Mucosa of rectum (tissue), 2 donors: ENCODE data around the gene CCL16.
A peak's percentile ranks its signal among the peaks of the same experiment; 100 is the strongest.

ENCODE experiments used
- H3K27ac ChIP-seq, 2 donors: one replicate each; pipeline ENCODE4 v1.7.0; 2013; ENCODE audit warnings: inconsistent platforms in 2 of 2, low read depth in 2 of 2, low read length in 2 of 2
- H3K27me3 ChIP-seq, 2 donors: one replicate each; pipeline ENCODE4 v1.7.0; 2013; ENCODE audit warnings: low read length in 2 of 2; ENCODE audit not compliant: control insufficient read depth in 2 of 2, insufficient read depth in 2 of 2
- H3K36me3 ChIP-seq, 2 donors: one replicate each; pipeline ENCODE4 v1.7.0; 2013; ENCODE audit warnings: low read length in 2 of 2; ENCODE audit not compliant: control insufficient read depth in 2 of 2, insufficient read depth in 2 of 2
- H3K4me1 ChIP-seq, 2 donors: one replicate each; pipeline ENCODE4 v1.7.0; 2013; ENCODE audit warnings: low read length in 2 of 2, mild to moderate bottlenecking in 1 of 2; ENCODE audit not compliant: control insufficient read depth in 2 of 2, insufficient read depth in 2 of 2
- H3K4me3 ChIP-seq, 2 donors: one replicate each; pipeline ENCODE4 v1.7.0; 2013; ENCODE audit warnings: low read length in 2 of 2
- H3K9ac ChIP-seq, 2 donors: one replicate each; pipeline ENCODE4 v1.7.0; 2013; ENCODE audit warnings: low read length in 2 of 2, low read depth in 1 of 2, mild to moderate bottlenecking in 1 of 2
- H3K9me3 ChIP-seq, 2 donors: one replicate each; pipeline ENCODE4 v1.7.0; 2013; ENCODE audit warnings: low read length in 2 of 2; ENCODE audit not compliant: control insufficient read depth in 2 of 2
- donor health status: healthy.
- donor health status: Normal muscosa, but diverticular disease.

Gene CCL16

DNA sequence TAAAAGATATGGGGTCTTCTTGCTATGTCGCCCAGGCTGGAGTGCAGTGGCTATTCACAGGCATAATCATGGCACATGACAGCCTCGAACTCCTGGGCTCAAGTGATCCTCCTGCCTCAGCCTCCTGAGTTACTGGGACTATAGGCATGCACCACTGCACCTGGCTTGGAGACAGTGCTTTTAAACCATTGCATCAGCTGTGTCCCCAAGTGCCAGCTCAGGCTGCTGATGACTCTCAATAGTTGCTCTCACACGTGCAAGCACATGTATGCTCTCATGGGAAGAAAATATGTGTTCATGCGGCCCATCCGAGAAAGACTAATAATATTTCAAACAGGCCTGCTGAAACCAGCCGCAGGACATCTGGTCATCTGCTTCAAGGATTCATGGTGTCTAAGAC, 8.8 kb downstream of the CCL16 start:
- Histone ChIP-seq H3K9me3 (no peaks in the 10 kb centered on the region), H3K9ac (no peak overlapping the region), H3K36me3 (no peaks in the 10 kb centered on the region), H3K4me1 (peaks cover 4 to 20% of the 10 kb centered on the region in 2 donors), H3K4me3 (no peak overlapping the region), H3K27me3 (no peaks in the 10 kb centered on the region), H3K27ac (no peak overlapping the region)

DNA sequence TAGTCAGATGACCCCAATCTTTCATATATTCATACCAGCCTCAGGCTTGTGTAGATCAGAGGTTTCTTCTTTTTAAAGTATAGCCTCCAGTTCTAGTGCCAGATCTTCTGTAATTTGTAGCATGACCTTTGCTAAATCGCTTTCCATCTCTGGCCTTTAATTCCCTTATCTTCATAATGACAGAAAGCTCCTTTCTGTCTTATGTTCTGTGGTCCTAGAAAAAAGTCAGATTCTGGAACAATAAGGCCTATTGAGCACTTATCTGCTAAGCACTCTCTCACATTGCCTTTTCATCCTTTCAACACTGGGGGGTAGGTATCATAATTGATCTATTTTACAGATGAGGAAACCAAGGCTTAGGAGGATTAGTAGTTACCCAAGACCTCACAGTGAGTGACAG, 9.2 kb downstream of the CCL16 start:
- no peaks in the 10 kb centered on the region for H3K27me3 ChIP-seq
- no peak overlapping the region for H3K4me3 ChIP-seq
- peaks cover 4 to 20% of the 10 kb centered on the region in 2 donors for H3K4me1 ChIP-seq
- no peak overlapping the region for H3K27ac ChIP-seq
- H3K36me3 ChIP-seq, result no peaks in the 10 kb centered on the region
- H3K9me3 ChIP-seq, result no peaks in the 10 kb centered on the region
- no peak overlapping the region for H3K9ac ChIP-seq

DNA sequence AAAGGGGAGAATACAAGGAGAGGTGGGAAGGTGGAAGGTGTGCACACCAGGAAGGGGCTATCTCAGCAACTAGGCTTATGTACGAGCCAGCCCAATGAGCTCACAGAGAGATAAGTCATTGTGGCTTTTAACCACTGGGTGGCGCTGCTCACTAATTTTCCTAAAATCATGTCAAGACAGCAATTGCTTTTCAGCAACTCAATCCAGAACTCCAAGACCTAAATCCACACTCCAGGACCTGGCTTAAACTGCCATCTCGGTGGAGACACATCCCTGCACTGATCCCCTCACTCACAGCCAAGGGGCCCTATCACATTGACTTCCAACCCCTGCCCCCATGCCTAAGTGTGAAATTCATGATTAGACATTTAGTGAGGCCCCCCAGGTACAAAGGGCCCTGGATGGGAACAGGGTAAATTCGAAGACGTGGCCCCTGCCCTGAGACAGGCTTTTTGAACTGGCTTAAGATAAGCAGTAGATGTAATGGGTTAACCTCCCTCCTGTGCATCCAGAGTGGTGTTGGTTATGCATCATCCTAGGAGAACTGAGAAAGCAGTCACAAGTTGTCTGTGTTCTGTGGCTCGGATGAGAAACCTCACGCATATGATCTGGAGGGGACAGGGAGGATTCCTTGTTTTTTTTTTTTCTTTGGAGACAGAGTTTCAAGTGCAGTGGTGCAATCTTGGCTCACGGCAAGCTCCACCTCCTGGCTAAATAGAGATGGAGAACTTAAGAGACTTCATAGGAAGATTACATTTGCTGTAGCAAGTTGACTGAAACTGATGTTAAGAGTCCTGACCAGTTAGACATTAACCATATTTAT, 11.5 kb downstream of the CCL16 start:
- Histone ChIP-seq H3K36me3 (no peaks in the 10 kb centered on the region), H3K27ac (no peak overlapping the region), H3K9me3 (no peaks in the 10 kb centered on the region), H3K4me1 (peaks cover 4 to 18% of the 10 kb centered on the region in 2 donors), H3K27me3 (no peaks in the 10 kb centered on the region), H3K9ac (no peak overlapping the region), H3K4me3 (no peak overlapping the region)

GRCh38 chr17:35968520-35969054, 12.7 kb downstream of the CCL16 start:
- H3K9me3 ChIP-seq, result no peaks in the 10 kb centered on the region
- no peaks in the 10 kb centered on the region for H3K36me3 ChIP-seq
- no peaks in the 10 kb centered on the region for H3K27me3 ChIP-seq
- no peak overlapping the region for H3K27ac ChIP-seq
- H3K4me1 ChIP-seq, result peaks cover 3 to 14% of the 10 kb centered on the region in 2 donors
- H3K4me3 ChIP-seq, result no peak overlapping the region
- H3K9ac ChIP-seq, result no peak overlapping the region

GRCh38 chr17:35965272-35965671, 16.0 kb downstream of the CCL16 start:
- Histone ChIP-seq H3K36me3 (no peaks in the 10 kb centered on the region), H3K9me3 (no peaks in the 10 kb centered on the region), H3K4me1 (peaks cover 0 to 5% of the 10 kb centered on the region in 2 donors), H3K9ac (no peak overlapping the region), H3K4me3 (no peak overlapping the region), H3K27ac (no peak overlapping the region), H3K27me3 (no peaks in the 10 kb centered on the region)

DNA sequence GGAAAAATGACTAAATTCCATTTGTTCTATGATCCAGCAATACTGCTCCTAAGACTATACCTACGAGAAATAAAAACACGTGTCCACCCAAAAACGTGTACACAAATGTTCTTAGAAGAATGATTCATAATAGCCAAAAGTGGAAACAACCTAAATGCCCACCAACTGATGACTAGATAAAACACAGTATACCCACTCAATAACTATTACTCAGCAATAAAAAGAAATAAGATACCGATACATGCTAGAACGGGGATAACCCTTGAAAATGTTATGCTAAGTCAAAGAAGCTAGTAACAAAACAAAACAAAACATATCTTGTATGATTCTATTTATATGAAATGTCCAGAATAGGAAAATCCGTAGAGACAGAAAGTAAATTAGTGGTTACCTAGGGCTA, 17.6 kb downstream of the CCL16 start:
- no peak overlapping the region for H3K9ac ChIP-seq
- H3K27me3 ChIP-seq, result peaks cover 0 to 3% of the 10 kb centered on the region in 2 donors
- no peak overlapping the region for H3K4me3 ChIP-seq
- no peak overlapping the region for H3K27ac ChIP-seq
- no peaks in the 10 kb centered on the region for H3K36me3 ChIP-seq
- H3K4me1 ChIP-seq, result no peaks in the 10 kb centered on the region
- H3K9me3 ChIP-seq, result no peaks in the 10 kb centered on the region

- no peaks in the 10 kb centered on the region for H3K4me1 ChIP-seq
- H3K27ac ChIP-seq, result no peak overlapping the region
- H3K9me3 ChIP-seq, result no peaks in the 10 kb centered on the region
- H3K36me3 ChIP-seq, result no peaks in the 10 kb centered on the region
- no peak overlapping the region for H3K4me3 ChIP-seq
- H3K27me3 ChIP-seq, result no peaks in the 10 kb centered on the region
- H3K9ac ChIP-seq, result no peak overlapping the region
Measured at GRCh38 chr17:35953720-35954119, 27.6 kb downstream of the CCL16 start.

DNA sequence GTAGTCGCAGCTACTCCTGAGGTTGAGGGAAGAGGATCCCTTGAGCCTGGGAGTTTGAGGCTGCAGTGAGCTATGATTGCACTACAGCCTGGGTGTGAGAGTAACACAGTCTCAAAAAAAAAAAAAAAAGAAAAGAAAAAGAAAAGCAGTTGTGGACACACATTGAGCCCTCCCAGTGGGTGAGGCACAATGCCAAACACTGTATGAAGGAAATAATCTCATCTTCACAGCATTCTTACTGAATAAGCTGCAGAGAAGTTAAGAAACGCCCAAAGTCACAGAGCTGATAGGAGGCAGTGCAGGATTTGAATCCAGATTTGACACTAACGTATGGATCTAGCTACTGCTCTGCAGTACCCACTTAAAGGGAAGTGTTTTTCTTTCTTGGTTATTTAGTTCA, 31.9 kb downstream of the CCL16 start:
- no peaks in the 10 kb centered on the region for H3K36me3 ChIP-seq
- no peak overlapping the region for H3K9ac ChIP-seq
- H3K27ac ChIP-seq, result no peak overlapping the region
- no peak overlapping the region for H3K4me3 ChIP-seq
- no peaks in the 10 kb centered on the region for H3K27me3 ChIP-seq
- no peaks in the 10 kb centered on the region for H3K4me1 ChIP-seq
- no peaks in the 10 kb centered on the region for H3K9me3 ChIP-seq

DNA sequence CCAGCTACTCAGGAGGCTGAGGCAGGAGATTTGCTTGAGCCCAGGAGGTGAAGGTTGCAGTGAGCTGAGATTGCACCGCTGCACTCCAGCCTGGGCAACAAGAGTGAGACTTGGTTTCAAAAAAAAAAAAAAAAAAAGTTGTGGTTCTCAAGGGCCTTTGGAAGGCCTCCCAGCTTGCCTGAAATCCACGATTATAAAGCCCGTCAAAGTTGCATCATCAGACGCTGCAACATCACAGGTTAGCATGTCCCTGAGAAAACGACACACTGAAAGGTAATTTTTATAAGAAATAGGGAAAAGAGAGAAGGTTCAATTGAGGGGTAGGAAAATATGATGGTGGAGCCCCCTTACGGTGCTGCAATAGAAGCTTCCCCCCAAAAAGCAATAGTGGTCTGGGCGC, 33.2 kb downstream of the CCL16 start:
- H3K4me1 ChIP-seq, result peaks cover 0 to 5% of the 10 kb centered on the region in 2 donors
- no peaks in the 10 kb centered on the region for H3K27me3 ChIP-seq
- no peaks in the 10 kb centered on the region for H3K36me3 ChIP-seq
- no peak overlapping the region for H3K9ac ChIP-seq
- H3K9me3 ChIP-seq, result no peaks in the 10 kb centered on the region
- no peak overlapping the region for H3K4me3 ChIP-seq
- no peak overlapping the region for H3K27ac ChIP-seq

GRCh38 chr17:35947156-35947585, 34.1 kb downstream of the CCL16 start:
- H3K4me3 ChIP-seq, result peak overlapping the region; percentile 49 to 60
- no peaks in the 10 kb centered on the region for H3K9me3 ChIP-seq
- no peak overlapping the region for H3K9ac ChIP-seq
- H3K27ac ChIP-seq, result no peak overlapping the region
- H3K27me3 ChIP-seq, result no peaks in the 10 kb centered on the region
- peaks cover 0 to 5% of the 10 kb centered on the region in 2 donors for H3K4me1 ChIP-seq
- no peaks in the 10 kb centered on the region for H3K36me3 ChIP-seq
